Naive thymus-derived CD8-positive, alpha-beta T cell (primary cell): ENCODE results near the gene TAS2R19. TPM values are rescaled to one million over a fixed set of nuclear protein-coding genes. Genes with fewer than 3 reads are reported as not detected.
"Not testable (repeated sequence)": the region's sequence is repeated elsewhere in the genome, so short reads cannot be mapped to it uniquely, and the experiment has no call there.

Experiments used
- ATAC-seq, 2 donors: fragments of 150-1000 bp; cut with Tn5 transposase in 1 of 2; sonication (Bioruptor Pico), chemical (Tn5 transposase) in 1 of 2; 1 replicate in 1 of 2; 2 replicates in 1 of 2; pipeline ENCODE4 v1.10.0; 2021; ENCODE audit warnings: mild to moderate bottlenecking in 2 of 2, moderate library complexity in 2 of 2
- POLR2A ChIA-PET: fragments of 350-600 bp; sonication (Branson Sonifier 250); formaldehyde crosslinking; loops from one replicate; lab custom pipeline; 2021; ENCODE audit warnings: antibody characterized with exemption; lab: Charles Lee
- DNase-seq, 10 donors: peaks; one replicate each; pipeline versions ENCODE4 v3.0.0 to v3.0.0-alpha.2; 2020 to 2022
- H3K27ac Mint-ChIP-seq, 10 donors: one replicate each; pipeline ENCODE4 v1.8.0; 2020 to 2022; ENCODE audit warnings: mild to moderate bottlenecking in 10 of 10, mixed read lengths in 10 of 10, moderate library complexity in 4 of 10, inconsistent platforms in 1 of 10
- H3K27me3 Mint-ChIP-seq, 5 donors: one replicate each; pipeline ENCODE4 v1.8.0; 2021 to 2022; ENCODE audit warnings: mixed read lengths in 5 of 5
- H3K36me3 Mint-ChIP-seq, 3 donors: one replicate each; pipeline ENCODE4 v1.8.0; 2020 to 2022; ENCODE audit warnings: mixed read lengths in 3 of 3, mild to moderate bottlenecking in 2 of 3, inconsistent platforms in 1 of 3
- H3K4me1 Mint-ChIP-seq, 4 donors: one replicate each; pipeline ENCODE4 v1.8.0; 2021 to 2022; ENCODE audit warnings: mixed read lengths in 4 of 4
- H3K4me3 Mint-ChIP-seq, 10 donors: one replicate each; pipeline ENCODE4 v1.8.0; 2020 to 2022; ENCODE audit warnings: mild to moderate bottlenecking in 10 of 10, mixed read lengths in 10 of 10, moderate library complexity in 6 of 10, inconsistent platforms in 1 of 10
- H3K9me3 Mint-ChIP-seq, 9 donors: one replicate each; pipeline ENCODE4 v1.8.0; 2020 to 2022; ENCODE audit warnings: mixed read lengths in 9 of 9, mild to moderate bottlenecking in 3 of 9, inconsistent platforms in 1 of 9, moderate library complexity in 1 of 9
- polyA plus RNA-seq, 3 donors: library from polyadenylated mRNA; unstranded; fragments of 300-500 nt; fragmentation: Illumina TruSeq; gene quantifications; one replicate each; pipeline ENCODE4 v1.2.3, GENCODE V29; 2021
- total RNA-seq, 8 experiments: library from RNA in 2 of 8; stranded (reverse) in 2 of 8; gene quantifications; one replicate each; pipeline ENCODE4 v1.2.3 and lab custom pipeline; 2021 to 2026

The TAS2R19 gene
- total and polyA plus RNA-seq, 5 experiments from 2014 or later: 0.22 to 4.7 (median 3.9) TPM; not detected in 2

- POLR2A ChIA-PET: no interaction called here
- ATAC-seq: no peak
- Mint-ChIP-seq H3K27me3 (no peaks in the 10 kb centered on the region), H3K9me3 (peaks cover 0 to 14% (median 1%) of the 10 kb centered on the region in 9 donors), H3K4me1 (peaks cover 2 to 14% (median 5%) of the 10 kb centered on the region in 4 donors), H3K27ac (no peak overlapping the region), H3K4me3 (no peak overlapping the region), H3K36me3 (peaks cover 34 to 57% (median 48%) of the 10 kb centered on the region in 3 donors)
- DNase-seq: no peak
Observed at GRCh38 chr12:11039171-11039570, 16.8 kb upstream of the TAS2R19 start.

GRCh38 chr12:11033959-11034358, 11.5 kb upstream of the TAS2R19 start:
- ATAC-seq, DNase-seq, H3K4me3 Mint-ChIP-seq, H3K27ac Mint-ChIP-seq, H3K9me3 Mint-ChIP-seq, POLR2A ChIA-PET, H3K27me3 Mint-ChIP-seq, H3K4me1 Mint-ChIP-seq: not testable (repeated sequence)
- H3K36me3 Mint-ChIP-seq: peaks cover 19 to 38% (median 29%) of the 10 kb centered on the region in 3 donors

DNA sequence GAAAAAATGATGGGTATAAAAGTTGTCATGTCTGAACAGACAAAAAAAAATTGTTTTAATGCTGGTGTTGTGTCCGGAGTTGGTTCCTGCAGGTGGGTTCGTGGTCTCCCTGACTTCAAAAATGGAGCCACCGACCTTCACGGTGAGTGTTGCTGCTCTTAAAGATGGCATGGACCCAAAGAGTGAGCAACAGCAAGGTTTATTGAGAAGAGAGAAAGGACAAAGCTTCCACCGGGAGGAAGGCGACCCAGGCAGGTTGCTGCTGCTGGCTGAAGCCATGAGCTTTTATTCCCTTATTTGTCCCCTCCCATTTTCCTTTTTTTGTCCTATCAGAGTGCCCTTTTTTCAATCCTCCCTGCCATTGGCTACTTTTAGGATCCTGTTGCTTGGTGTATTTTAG, 8.9 kb upstream of the TAS2R19 start, which contains the start of gene TAS2R31:
Gene TAS2R31 (minus strand): TSS at position 101 of the 400 bp plus-strand sequence. CDS start 72 bp downstream, at position 29.
- Mint-ChIP-seq H3K4me3 (no peak within 1 kb of the TSS), H3K27ac (peak within 1 kb of the TSS in 1 of 10 donors; percentile 32), H3K4me1 (peaks cover 0 to 2% (median 0%) of the 10 kb centered on the region in 4 donors), H3K36me3 (peaks cover 23 to 47% (median 38%) of the 10 kb centered on the region in 3 donors), H3K9me3 (peaks cover 0 to 2% (median 0%) of the 10 kb centered on the region in 9 donors), H3K27me3 (no peaks in the 10 kb centered on the region)
- POLR2A ChIA-PET: no interaction called here
- DNase-seq (no peak), ATAC-seq (no peak)

- H3K4me3 Mint-ChIP-seq: no peak overlapping the region
- peaks cover 0 to 13% (median 8%) of the 10 kb centered on the region in 4 donors for H3K4me1 Mint-ChIP-seq
- H3K27ac Mint-ChIP-seq: no peak overlapping the region
- no peak for ATAC-seq
- H3K27me3 Mint-ChIP-seq: no peaks in the 10 kb centered on the region
- POLR2A ChIA-PET: no interaction called here
- peaks cover 22 to 42% (median 40%) of the 10 kb centered on the region in 3 donors for H3K36me3 Mint-ChIP-seq
- DNase-seq: no peak
- peaks cover 0 to 10% (median 7%) of the 10 kb centered on the region in 9 donors for H3K9me3 Mint-ChIP-seq
Observed at GRCh38 chr12:11026118-11026517, 3.7 kb upstream of the TAS2R19 start.

- Mint-ChIP-seq H3K36me3 (peaks cover 10 to 38% (median 29%) of the 10 kb centered on the region in 3 donors), H3K4me1 (peaks cover 0 to 13% (median 7%) of the 10 kb centered on the region in 4 donors), H3K27me3 (no peaks in the 10 kb centered on the region), H3K4me3 (no peak overlapping the region), H3K9me3 (peaks cover 0 to 10% (median 7%) of the 10 kb centered on the region in 9 donors), H3K27ac (no peak overlapping the region)
- ATAC-seq: no peak
- DNase-seq: no peak
- POLR2A ChIA-PET: no interaction called here
Observed at GRCh38 chr12:11023387-11023786, 967 bp upstream of the TAS2R19 start.

DNA sequence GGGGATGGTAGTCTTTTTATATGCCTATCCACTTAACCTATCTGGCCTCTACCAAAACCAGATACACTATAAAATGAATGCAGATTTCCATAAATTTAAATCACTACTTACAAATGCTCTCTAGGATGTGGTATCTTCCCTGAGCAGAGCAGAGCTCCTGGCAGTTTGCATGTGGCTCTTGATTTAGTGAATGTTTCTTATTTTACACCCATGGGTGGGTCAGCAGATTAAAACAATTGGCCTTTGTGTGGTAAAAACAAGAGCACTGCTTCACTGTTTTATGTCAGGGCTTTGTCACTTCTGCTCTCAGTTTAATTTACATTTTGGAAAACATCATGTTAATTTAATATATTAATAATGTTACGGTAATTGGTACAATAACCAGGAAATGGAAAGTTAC, 5.5 kb downstream of the TAS2R19 start:
- Mint-ChIP-seq H3K4me3 (no peak overlapping the region), H3K27me3 (no peaks in the 10 kb centered on the region), H3K36me3 (peaks cover 0 to 23% (median 23%) of the 10 kb centered on the region in 3 donors), H3K9me3 (no peaks in the 10 kb centered on the region), H3K27ac (no peak overlapping the region), H3K4me1 (peaks cover 7 to 20% (median 9%) of the 10 kb centered on the region in 4 donors)
- ATAC-seq (no peak), DNase-seq (no peak)
- POLR2A ChIA-PET: no interaction called here

DNA sequence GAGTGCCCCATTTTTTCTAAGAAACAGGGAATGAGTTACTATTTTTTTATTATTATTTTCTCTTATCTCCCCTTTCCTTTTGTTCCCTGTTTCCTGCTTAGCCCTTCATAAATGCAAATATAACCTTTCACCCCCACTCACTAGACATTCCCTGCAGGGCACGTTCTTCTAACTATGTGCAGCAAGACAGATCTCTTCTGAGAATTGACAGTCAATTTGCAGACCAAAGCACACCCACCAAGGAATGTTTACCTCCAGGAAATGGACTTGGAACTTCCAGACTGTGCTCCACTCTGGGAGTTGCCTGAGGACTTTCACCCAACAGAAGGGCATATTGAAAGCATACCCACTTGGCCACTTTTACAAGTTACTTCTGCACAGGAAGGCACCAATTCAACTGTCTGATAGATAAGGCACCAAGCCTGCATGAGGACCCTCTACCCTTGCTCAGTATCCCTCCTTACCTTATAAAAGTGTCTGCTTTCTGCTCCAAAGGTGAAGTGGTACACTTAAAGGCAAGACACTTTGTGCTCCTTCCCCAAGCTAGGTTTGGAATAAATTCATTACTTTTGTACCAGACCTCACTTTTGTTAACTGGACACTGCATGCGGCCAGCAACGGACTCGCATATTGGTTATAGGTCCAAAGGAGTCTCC, 6.5 kb downstream of the TAS2R19 start:
- H3K4me1 Mint-ChIP-seq: peaks cover 6 to 14% (median 7%) of the 10 kb centered on the region in 4 donors

DNA sequence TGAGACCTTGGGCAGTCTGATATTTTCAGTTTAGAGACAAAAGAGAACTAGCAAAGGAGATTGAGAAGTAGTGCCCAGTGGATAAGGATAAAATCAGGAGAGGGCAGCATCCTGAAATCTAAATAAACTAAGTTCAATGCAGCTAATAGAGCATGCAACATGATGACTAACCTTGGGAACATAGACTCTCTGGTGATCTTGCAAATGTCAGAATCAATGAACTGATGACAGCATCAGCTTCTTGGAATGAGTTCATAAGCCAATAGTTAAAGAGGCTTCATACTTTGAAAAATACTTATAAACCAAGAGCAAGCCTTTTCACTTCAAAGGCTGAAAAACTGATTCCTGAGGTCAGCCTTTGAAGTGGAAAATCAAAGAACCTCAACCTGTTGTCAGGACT, 8.2 kb downstream of the TAS2R19 start:
- H3K36me3 Mint-ChIP-seq: peaks cover 0 to 27% (median 15%) of the 10 kb centered on the region in 3 donors
- no peak overlapping the region for H3K4me3 Mint-ChIP-seq
- no peak for ATAC-seq
- H3K9me3 Mint-ChIP-seq: peaks cover 0 to 4% (median 0%) of the 10 kb centered on the region in 9 donors
- no peak for DNase-seq
- POLR2A ChIA-PET: no interaction called here
- no peaks in the 10 kb centered on the region for H3K27me3 Mint-ChIP-seq
- H3K4me1 Mint-ChIP-seq: peaks cover 6 to 14% (median 7%) of the 10 kb centered on the region in 4 donors
- H3K27ac Mint-ChIP-seq: no peak overlapping the region

More for the DNA sequence above, 6.5 kb downstream of the TAS2R19 start:
- Mint-ChIP-seq H3K27me3 (no peaks in the 10 kb centered on the region), H3K9me3 (no peaks in the 10 kb centered on the region), H3K27ac (no peak overlapping the region), H3K36me3 (peaks cover 0 to 23% (median 18%) of the 10 kb centered on the region in 3 donors), H3K4me3 (no peak overlapping the region)
- no peak for DNase-seq
- ATAC-seq: no peak
- POLR2A ChIA-PET: no interaction called here

DNA sequence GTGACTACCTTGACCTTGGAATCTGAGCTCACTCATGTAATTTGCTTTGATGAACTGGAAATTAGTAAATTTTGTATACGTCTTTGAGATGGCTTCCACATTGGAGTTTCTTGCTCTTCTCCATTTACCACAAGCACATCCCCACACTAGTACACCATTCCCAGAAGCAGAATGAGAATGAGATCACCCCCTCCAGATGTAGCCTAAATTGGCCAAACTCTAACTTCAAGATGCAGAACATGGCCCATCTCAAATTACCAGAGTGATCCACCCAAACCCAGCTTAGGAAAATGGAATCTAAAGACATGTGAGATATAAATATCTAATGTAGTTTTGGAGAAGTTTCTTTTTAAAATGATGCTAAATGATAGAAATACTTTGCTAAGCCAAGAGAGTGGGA, 14.8 kb downstream of the TAS2R19 start:
- no peaks in the 10 kb centered on the region for H3K27me3 Mint-ChIP-seq
- DNase-seq (no peak), ATAC-seq (no peak)
- no peak overlapping the region for H3K27ac Mint-ChIP-seq
- H3K4me1 Mint-ChIP-seq: peaks cover 0 to under 1% (median 0%) of the 10 kb centered on the region in 4 donors
- H3K36me3 Mint-ChIP-seq: peaks cover 3 to 10% (median 6%) of the 10 kb centered on the region in 3 donors
- POLR2A ChIA-PET: no interaction called here
- H3K4me3 Mint-ChIP-seq: no peak overlapping the region
- H3K9me3 Mint-ChIP-seq: peaks cover 0 to 9% (median 0%) of the 10 kb centered on the region in 9 donors

DNA sequence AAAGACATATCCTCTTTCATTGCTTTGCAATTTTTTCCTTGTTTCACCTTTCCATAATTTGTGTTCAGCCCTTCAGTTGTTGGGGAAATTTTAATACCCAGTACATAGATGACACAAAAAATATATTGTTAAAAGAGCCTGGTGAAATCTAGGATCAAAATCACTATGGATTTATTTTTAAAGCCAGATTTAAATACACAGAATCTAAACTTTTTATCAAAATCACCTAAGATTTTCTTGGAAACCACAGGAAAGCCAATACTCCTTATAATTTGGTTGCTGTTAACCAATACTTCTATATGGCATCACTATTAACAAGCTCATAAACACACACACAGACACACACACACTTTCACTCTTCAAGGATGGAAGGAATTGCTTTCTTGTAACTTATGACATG, 24.2 kb downstream of the TAS2R19 start, which contains the start of gene TAS2R20:
Gene TAS2R20 (minus strand): TSS at position 101 of the 400 bp plus-strand sequence. CDS start 429 bp downstream, outside the sequence.
- Mint-ChIP-seq H3K27me3 (no peaks in the 10 kb centered on the region), H3K36me3 (peaks cover 5 to 32% (median 22%) of the 10 kb centered on the region in 3 donors), H3K27ac (no peak within 1 kb of the TSS), H3K4me1 (peaks cover 0 to 5% (median 0%) of the 10 kb centered on the region in 4 donors), H3K9me3 (no peaks in the 10 kb centered on the region), H3K4me3 (no peak within 1 kb of the TSS)
- DNase-seq (no peak), ATAC-seq (no peak)
- POLR2A ChIA-PET: no interaction called here

GRCh38 chr12:10994307-10994706, 28.1 kb downstream of the TAS2R19 start:
- H3K36me3 Mint-ChIP-seq: peaks cover 11 to 47% (median 23%) of the 10 kb centered on the region in 3 donors
- peaks cover 0 to 15% (median 0%) of the 10 kb centered on the region in 9 donors for H3K9me3 Mint-ChIP-seq
- H3K4me3 Mint-ChIP-seq: no peak overlapping the region
- POLR2A ChIA-PET: no interaction called here
- peaks cover 0 to 5% (median 0%) of the 10 kb centered on the region in 4 donors for H3K4me1 Mint-ChIP-seq
- H3K27me3 Mint-ChIP-seq: peaks cover 0 to 3% (median 0%) of the 10 kb centered on the region in 5 donors
- no peak overlapping the region for H3K27ac Mint-ChIP-seq
- DNase-seq (no peak), ATAC-seq (no peak)

DNA sequence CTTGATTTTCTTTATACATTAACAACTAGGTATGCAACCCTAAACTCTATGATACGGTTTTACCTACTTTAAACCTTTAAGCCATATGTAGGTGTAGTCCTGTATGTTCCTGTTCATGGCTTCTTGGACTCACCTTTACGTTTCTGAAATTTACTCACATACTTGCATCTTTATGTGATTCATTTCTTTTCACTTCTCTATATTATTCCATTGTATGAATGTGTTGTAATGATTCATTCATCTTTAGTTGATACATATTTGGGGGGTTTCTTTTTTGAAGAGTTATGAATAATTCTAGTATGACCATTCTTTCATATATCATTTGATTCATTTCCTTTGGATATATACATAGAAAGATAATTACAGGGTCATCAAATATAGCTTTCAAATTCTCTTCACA, 33.3 kb downstream of the TAS2R19 start:
- POLR2A ChIA-PET: no interaction called here
- H3K9me3 Mint-ChIP-seq: peaks cover 0 to 15% (median 0%) of the 10 kb centered on the region in 9 donors
- H3K27me3 Mint-ChIP-seq: peaks cover 0 to 3% (median 0%) of the 10 kb centered on the region in 5 donors
- no peak for ATAC-seq
- peaks cover 11 to 32% (median 15%) of the 10 kb centered on the region in 3 donors for H3K36me3 Mint-ChIP-seq
- H3K27ac Mint-ChIP-seq: no peak overlapping the region
- no peak overlapping the region for H3K4me3 Mint-ChIP-seq
- no peak for DNase-seq
- H3K4me1 Mint-ChIP-seq: peaks cover 0 to 3% (median 2%) of the 10 kb centered on the region in 4 donors

GRCh38 chr12:10986812-10987211, 35.6 kb downstream of the TAS2R19 start, which contains the start of gene TAS2R50:
TAS2R50 (minus strand) TSS chr12:10986912; CDS start chr12:10986860, 52 bp downstream.
- peaks cover 0 to 15% (median 0%) of the 10 kb centered on the region in 9 donors for H3K9me3 Mint-ChIP-seq
- H3K27me3 Mint-ChIP-seq: peaks cover 0 to 3% (median 0%) of the 10 kb centered on the region in 5 donors
- peaks cover 8 to 22% (median 18%) of the 10 kb centered on the region in 4 donors for H3K4me1 Mint-ChIP-seq
- ATAC-seq (no peak), DNase-seq (no peak)
- H3K36me3 Mint-ChIP-seq: peaks cover 8 to 17% (median 11%) of the 10 kb centered on the region in 3 donors
- H3K27ac Mint-ChIP-seq: no peak within 1 kb of the TSS
- no peak within 1 kb of the TSS for H3K4me3 Mint-ChIP-seq
- POLR2A ChIA-PET: no interaction called here
